Inferior parietal cortex (tissue), 1 donor: Measurements from ENCODE around the gene UFC1.
A peak's percentile ranks its signal among the peaks of the same experiment; 100 is the strongest.

Experiments used
- DNase-seq: peaks from one replicate; pipeline ENCODE4 v3.0.0-alpha.2; 2016; ENCODE audit errors: extremely low spot score

The UFC1 gene

GRCh38 chr1:161171191-161171590 lies 17.4 kb downstream of the UFC1 start:
- DNase-seq = no peak

DNA sequence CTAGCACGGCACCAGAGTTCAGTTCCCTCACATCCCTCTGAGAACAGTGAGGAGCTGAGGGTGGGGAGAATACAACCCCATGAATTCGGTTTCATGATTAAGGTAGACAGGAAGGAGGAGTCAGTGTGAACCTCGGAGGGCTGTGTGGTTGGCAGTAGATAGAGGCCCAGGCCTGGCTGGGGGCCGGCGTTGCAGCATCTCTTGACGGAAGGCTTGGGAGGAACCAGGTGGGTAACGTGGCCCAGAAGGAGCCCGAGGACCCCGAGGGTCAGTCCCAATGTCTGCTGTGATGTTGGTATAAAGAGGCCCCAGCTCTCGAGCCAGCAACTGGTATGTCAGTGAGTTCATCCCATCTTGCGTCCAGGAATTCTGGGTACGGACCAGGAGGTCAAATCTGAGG lies 17.9 kb downstream of the UFC1 start:
- no peak for DNase-seq

DNA sequence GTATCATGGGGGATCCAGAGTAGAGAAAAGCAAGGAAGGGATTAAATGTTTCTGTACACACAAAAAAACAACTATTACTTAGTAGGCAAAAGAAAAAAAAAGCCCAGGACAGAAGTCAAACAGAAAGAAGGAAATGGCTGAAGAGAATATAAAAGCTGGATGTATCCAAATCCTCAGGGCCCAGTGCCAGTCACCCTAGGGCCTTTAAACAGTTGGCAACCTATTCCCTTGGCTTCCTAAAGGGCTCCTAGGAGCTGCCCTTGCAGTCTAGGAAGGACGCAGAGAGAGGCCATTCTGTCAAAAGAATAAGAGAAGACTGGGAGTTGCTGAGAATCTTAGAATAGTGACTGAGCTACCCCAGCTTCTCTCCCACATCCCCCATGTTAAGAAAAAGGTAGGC lies 18.6 kb downstream of the UFC1 start:
- no peak for DNase-seq

DNA sequence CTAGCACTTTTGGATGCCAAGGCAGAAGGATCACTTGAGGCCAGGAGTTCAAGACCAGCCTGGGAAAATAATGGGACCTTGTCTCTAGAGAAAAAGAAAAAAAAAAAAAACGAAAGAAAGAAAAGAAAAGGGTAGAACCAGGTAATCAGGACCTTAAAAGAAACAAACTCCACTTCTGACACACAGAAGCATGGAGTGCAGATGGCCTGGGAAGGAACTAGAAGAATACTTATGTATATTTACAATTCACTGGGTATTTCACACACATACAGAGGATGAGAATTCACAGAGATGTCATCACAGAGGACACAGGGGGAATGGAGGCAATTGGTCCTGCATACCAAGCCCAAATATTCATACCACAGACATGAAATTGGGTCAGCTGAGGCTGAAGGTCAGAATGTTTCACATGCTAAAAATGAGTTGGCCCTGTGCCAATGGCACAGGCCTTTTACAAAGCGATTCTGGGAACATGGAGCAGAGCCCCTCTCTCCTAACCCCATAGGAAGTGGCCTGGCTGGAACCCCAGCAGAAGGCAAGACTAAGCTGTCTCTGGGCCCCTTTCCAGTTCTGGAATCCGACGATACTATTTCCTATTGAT lies 19.1 kb downstream of the UFC1 start:
- DNase-seq = no peak

- DNase-seq = no peak
These were observed 19.9 kb downstream of the UFC1 start for GRCh38 chr1:161173711-161174110.

DNA sequence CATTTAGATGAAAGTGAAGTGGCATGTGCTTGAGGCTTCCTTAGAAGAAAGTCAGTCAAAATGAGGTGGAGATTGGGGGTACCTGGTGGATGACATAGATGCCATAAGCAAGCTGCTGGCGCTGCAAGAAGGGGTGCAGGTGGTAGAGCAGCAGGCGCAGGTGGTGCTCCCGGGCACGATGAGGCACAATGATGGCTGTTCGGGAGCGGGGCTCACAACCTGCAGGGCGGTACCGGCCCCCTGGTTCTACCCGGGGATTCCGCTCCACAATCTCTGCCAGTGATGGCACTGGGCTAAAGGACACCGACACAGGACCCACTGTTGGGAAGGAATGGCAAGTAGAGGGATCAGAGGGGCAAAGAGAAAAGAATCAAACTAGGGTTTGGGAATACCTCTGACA lies 21.1 kb downstream of the UFC1 start:
- no peak for DNase-seq

DNA sequence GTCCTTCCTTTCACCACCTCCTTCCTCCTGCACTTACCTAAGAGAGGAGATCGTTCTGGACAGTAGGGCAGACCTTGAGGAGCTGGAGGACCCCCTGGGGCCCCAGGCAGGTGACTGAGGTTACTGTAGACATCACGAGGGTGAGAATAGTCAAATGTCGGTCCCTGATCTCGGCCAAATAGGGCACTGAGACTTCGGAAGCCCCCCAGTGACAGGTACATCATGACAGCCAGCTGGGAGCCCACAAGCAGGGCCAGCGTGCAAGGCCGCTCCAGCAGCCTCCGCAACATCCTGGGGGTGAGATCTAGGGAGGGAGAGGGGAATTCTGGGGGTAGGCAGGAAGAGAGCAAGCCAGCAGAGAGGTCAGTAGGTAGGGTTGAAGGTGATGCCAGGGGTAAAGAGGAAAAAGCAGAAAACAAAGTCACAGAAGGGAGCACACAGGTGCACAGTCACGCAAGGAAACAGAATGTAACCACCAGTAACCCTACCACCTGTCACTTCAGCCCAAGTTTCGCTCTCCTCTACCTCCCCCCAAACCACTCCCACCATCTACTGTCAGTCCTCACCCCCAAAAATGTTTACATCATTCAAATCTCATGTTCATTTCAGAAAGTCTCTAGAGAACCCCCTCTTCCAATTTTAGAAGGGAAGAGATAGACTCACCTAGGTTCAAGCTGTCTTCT lies 22.1 kb downstream of the UFC1 start:
- DNase-seq = no peak

DNA sequence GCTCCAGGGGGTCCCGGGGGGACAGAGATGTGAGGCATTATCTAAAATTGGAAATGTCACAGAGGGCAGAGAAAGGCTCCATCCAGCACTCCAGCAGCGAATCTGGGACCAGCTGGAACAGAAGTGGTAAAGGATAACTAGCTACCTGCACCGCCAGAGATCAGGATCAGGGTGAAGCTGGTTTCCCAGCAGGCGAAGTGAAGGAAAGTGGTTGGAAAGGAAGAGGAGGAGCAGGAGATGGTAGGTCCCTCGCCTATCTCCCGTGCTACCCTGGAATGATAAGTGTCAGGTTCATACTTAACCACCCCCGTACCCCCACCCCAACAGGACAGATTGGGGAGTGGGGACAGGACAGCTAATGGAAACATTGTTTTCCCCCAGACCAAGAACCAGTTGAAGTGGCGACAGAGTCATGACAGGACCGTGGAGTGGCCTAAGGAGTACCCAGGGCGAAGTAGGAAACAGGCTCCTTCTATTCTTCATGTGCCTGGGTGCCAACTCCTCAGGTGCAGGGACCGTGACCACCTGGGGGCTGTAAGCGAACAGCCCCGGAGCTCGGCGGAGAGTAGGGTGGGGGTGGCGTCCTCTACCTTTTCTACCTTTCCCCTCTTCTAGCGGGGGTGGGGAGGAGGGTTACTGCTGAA lies 22.8 kb downstream of the UFC1 start:
- DNase-seq = no peak

DNA sequence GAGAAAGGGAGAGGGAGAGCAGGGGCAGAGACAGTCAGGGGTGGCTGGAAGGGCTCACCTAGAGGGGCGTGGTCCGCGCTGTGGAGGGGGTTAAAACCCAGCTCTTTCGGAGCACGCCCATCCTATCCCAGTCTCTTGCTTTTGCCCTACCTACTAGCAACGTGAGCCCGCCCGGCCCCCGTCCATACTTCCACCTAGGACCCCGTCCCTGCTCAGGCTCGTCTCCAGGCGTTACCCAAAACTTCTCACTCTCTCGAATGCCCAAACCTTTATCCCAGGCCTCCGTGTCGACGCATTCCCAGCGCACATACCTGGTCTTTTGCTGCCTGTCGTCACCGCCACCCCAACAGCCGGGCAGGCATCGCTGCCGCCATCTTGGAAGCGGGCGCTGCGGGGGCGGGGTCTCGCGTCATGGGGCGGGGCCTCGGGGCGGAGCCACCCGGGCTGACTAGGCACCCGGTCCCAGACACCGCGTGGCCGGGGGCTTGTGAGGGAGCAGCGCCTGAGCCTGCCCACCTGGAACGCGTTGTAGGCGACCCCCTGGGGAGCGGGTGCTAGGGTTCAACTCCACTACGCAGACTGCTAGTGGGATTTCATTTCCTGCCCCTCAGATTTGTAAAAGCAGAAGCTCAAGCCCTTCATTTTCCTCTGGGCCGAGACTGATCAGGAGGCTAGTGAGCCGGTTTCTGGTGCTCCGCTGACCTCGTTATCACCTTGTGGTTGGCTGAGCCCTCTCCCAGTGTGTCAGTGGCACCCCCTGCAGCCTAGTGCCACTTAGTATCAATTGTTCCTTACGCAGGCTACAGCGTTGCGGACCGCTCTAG lies 23.5 kb downstream of the UFC1 start, which contains the start of gene B4GALT3:
Gene B4GALT3, minus strand, starts transcription at position 396 of the 824 bp plus-strand sequence. CDS start 1,447 bp downstream, outside the sequence.
- DNase-seq = peak; percentile 82

DNA sequence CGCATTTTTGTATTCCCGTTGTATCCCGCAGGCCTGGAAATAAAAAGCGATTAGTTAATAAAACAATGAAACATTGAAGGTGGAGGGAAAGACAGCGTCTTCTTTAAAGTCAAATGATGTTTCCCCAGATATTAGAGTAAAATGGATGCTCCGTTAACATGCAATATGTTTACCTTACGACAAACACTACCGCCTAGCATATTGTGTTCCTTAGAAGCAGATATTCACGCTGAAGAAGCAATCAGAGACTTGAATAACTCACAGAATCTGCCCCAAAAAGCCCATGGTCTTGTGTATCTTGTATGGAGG lies 24.1 kb downstream of the UFC1 start:
- no peak for DNase-seq

DNA sequence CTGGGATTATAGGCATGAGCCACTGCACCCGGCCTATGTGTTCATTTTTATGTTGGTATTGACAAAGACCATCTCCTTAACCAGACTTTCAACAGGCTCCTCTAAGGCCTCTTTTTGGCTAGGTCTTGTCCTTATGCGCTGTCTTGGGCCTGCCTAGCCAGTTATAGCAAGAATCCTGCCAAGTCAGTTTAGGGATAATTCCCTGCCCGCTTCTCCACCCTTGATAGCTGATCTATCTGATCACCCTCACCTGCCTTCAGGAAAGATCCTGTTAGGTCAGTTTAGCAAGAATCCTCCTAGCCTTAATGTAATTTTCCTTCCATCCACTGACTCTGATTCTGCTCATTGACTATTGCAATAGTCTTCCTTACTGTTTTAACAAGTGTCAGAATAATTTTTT lies 25.9 kb downstream of the UFC1 start:
- DNase-seq = no peak

- no peak for DNase-seq
These were observed 26.9 kb downstream of the UFC1 start for GRCh38 chr1:161180639-161181038.

GRCh38 chr1:161182214-161182613 lies 28.4 kb downstream of the UFC1 start:
- no peak for DNase-seq

DNA sequence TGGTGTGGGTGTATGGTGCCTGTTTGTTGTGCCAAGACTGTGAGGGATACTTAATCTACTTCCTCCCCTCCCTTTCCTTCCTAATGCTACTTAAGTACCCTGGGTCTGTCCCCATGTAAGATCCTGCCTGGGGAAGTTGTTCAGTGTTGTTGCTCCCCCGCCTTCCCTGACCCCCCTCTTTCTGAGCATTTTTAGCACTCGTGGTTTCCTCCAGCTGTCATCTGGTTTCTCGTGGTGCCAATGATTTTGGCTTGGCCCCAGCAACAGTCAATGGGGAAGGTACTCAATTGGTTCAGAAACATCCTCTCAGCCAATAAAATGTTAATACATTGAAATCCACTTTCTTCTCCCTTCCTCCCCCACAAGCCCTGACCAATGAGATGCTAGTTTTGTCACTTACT lies 31.5 kb downstream of the UFC1 start:
- peak; percentile 63 for DNase-seq

GRCh38 chr1:161185732-161186311 lies 32.0 kb downstream of the UFC1 start:
- no peak for DNase-seq

DNA sequence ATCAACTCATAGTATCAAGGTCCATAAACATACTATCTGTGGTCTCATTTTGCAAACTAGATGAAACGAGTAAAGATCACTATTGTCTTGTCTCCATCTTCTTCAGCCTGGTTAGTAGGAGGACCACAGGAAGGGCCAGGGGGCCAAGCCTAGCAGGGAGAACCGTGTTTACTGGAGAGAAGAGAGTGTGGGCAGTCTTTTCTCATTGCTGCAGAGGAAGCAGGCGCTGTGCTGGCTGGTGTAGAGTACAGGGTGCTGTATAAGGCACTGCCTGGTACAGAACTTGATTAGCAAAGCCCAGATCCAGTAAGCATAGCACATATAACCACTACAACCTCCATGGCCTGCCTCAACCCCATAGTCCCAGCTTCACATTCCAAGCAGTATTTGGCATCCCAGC lies 33.5 kb downstream of the UFC1 start:
- DNase-seq = no peak

DNA sequence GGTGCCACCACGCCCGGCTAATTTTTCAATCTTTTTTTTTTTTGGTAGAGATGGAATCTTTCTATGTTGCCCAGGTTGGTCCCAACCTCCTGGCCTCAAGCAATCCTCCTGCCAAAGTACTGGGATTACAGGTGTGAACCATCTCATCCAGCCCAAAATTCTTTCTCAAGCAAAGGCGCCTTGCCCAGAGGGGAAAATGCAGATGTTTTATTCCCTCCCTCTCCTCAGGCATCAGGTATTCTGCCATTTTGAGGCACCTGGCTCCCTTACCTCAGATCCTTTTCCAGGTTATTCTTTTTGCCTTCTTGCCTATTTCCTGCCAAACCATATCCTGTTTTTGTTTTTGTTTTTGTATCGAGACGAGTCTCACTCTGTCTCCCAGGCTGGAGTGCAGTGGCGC lies 34.6 kb downstream of the UFC1 start:
- no peak for DNase-seq

DNA sequence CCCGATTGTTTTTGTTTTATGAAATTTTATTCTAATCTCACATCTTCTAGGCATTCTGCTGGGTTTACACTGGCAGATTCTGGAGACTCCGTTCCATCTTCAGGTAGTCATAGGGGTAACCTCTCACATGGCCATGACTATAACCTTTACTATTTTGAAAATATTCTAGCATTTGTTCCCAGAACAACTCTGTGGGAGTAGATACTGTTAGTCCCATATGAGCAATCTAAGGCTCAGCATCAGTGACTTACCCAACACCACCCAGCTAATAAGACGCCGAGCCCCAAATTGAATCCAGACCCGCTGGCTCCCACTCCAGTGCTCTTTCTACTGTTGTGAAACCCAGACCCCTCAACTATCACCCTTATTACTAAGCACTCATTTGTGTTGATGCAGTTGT lies 35.3 kb downstream of the UFC1 start:
- DNase-seq = no peak

- DNase-seq = no peak
These were observed 37.3 kb downstream of the UFC1 start for GRCh38 chr1:161190962-161191521.

GRCh38 chr1:161191971-161192370 lies 38.2 kb downstream of the UFC1 start:
- DNase-seq = no peak

DNA sequence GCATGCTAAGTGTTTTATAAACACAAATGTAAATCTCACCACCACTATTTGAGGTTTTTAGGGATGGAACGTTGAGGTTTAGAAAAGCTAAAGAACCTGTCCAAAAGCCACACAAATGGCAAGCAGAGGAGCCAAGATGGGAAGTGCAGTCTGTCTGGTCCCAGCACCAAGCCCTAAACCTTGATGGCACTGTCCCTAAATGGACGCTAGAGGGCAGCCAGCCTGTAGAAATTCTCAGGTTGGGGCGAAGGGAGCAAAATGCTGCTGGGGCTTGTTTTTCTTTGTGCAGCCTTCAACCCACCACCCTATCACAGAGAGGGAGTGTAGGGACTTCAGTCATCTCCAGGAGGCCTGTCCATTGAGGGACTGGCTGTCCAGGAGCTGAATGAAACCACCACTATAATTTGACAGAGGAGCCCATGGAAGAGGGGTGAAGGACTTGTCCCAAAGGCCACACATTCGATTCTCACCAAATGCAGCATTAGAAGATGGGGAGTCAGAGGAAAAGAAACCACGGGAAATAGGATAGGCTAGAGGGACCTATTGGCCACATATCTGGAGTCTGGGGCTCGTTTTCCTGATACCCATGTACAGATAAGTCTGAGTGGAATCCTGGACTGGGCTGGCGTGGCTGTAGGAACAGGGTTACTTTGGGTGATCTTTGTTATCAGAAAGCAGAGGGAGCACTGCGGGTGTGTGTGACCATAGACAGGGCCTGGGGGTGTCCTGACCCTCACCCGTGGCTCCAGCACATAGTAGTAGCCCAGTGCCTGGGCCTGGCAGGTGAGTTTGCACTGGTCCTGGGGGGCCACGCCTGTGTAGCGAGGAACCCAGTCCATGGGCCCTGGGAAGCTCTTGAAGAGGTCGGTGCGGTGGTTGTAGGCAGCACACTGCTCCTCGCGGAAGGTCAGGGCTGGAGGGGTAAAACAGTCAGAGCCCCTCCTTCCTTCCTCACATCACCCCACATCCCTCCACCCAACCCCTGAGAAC lies 39.0 kb downstream of the UFC1 start:
- peak; percentile 89 for DNase-seq
